Caki2 (cell line): ENCODE data around the gene TEAD1. TPM values are rescaled to one million over a fixed set of nuclear protein-coding genes. Genes with fewer than 3 reads are reported as not detected.
A peak's percentile ranks its signal among the peaks of the same experiment; 100 is the strongest.

Experiments used
- DNase-seq: peaks from one replicate; pipeline ENCODE4 v3.0.0-alpha.2; 2015; ENCODE audit warnings: low read depth
- in situ Hi-C: cut with HindIII; loops from 2 replicates; pipeline ENCODE4 v1.10.0; 2016; ENCODE audit warnings: low sequenced_read_pairs, low pct_unique_long_range_greater_than_20kb, mixed read lengths
- total RNA-seq: library from RNA; depleted of rRNA; stranded (reverse); fragments of >200 nt; shearing (Covaris generic); gene quantifications from 2 replicates; pipeline ENCODE4 v1.2.3, GENCODE V29; 2014; ENCODE audit warnings: low replicate concordance

TEAD1 gene
- total RNA-seq, 1 experiment from 2014 or later: 26.0 TPM

DNA sequence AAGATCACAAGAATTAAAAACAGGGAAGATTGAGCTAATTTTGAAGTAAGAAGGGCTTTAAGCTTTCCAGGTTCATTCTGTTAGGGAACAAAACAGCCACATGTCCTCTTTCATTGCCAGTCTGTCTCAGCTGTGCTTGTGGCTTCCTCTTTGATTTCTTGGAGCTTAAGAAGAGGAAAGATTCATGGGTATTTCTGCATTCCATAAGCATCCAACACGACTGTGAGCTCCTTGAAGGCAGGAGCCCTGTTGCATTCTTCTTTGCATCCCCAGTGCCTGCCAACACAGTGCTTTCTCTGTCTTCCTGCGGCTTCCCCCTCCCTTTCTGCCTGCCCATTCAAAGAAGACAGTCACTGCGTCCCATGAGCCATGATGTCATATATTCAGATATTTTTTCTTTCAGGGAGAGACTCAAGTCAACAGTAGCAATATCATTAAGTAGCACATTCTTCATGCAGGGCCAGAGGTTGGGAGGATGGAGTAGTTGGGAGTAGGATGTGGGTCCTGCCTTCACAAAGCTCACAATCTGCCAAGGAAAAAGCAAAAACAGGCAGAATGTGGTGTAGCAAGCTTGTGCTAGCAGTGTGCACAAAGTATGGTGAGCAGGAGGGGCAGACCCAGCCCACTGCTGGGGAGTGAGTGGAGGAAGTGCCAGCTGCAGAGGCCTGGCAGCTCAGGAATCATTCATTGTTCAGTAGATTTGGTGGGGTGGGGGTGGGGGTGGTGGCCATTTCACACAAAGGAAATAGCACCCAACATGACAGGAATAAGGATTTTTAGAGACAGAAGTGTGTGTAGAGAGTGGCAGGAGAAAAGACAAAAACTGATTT lies 172.8 kb downstream of the TEAD1 start:
- no peak for DNase-seq
- in situ Hi-C loops: no loop called here

DNA sequence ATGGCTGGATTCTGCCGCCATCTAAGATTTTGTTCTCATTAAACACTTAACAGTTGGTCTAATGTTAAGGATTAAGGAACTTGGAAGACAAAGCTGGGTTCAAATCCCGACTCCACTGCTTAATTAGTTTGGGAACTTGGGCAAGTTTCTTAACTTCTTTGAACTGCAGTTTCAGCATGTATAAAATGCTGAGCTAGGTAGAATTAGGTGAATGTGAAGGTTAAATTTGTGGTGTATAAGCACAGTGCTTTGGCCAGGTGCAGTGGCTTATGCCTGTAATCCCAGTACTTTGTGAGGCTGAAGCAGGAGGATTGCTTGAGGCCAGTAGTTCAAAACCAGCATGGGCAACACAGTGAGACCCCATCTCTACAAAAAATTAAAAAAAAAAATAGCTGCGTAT lies 174.2 kb downstream of the TEAD1 start:
- in situ Hi-C loops: no loop called here
- no peak for DNase-seq

DNA sequence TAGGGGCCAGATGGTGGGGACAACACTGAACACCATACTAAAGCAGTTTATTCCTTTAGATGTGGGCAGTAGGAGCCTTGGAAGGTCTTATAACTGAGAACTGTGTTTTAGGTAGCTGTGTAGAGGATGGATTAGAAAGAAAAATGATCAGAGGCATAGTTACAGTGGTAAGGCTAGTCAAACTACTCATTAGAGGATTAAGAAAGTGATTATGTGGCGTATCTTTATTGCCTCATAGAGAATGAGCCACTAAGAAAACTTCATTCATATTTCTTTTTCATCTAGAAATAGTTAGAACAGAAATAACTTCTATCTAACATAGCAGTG lies 179.1 kb downstream of the TEAD1 start:
- in situ Hi-C loops: no loop called here
- no peak for DNase-seq

DNA sequence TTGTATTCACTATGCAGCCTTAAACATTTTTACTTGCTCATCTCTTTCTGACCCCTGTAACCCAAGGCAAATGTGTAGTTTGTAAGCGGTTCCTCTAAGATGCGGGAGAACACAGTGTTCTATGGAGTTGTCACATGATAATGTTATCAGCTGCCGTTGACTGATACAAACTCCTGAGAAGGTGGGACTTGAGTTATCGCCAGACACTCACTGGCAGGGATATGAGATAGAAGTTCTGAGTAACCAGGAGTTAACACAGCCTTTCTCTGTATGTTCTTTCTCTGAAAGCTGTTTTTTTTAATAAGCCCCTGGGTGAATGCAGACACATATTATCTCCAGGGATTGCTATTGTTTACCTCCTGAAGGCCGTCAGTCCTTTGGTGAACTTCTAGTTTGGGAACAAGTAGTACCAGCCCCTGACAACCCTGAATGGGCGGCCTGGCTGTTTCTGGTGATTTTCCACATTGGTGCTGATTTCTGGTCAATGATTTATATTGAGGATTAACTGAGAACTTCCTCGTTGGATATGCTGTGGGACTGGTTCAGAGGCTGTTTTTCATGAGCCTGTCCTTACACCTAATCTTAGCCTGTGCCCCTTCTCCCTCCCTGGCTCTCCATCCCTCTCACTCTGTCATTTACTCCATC lies 179.6 kb downstream of the TEAD1 start:
- in situ Hi-C loops: no loop called here
- DNase-seq: no peak

DNA sequence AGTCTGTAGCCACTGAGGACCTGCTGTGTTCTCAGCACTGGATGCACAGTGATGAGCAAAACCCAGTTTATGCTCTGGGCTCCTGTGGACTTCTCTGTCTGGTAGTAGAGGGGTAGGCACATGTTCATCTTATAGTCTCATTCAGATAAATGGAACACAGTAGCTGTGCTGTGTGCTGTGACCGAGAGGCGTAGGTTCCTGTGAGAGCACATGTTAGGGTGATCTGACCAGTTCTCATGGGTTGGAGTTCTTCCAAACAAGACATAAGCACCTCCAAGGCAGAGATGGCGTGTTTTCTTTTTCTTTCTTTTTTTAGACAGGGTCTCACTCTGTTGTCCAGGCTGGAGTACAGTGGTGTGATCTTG lies 180.1 kb downstream of the TEAD1 start:
- DNase-seq: no peak
- in situ Hi-C loops: no loop called here

DNA sequence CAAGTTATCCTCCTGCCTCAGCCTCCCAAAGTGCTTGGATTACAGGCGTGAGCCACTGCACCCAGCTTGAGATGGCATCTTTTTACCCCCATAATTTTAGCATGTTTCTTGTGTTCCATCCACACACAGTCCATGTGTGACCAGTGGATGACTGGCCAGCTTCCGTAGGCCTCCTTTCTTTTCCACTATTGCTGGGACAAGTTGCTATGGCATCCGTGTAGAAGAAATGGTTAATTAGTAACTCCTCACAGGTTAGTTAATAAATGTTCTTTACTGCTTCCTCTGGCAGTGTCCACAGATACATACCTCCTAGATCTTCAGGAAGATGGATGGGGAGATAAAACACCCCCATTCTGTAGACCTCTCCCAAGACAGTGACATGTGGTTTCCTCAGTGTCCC lies 180.6 kb downstream of the TEAD1 start:
- DNase-seq: peak; percentile 80
- in situ Hi-C loops: no loop called here

DNA sequence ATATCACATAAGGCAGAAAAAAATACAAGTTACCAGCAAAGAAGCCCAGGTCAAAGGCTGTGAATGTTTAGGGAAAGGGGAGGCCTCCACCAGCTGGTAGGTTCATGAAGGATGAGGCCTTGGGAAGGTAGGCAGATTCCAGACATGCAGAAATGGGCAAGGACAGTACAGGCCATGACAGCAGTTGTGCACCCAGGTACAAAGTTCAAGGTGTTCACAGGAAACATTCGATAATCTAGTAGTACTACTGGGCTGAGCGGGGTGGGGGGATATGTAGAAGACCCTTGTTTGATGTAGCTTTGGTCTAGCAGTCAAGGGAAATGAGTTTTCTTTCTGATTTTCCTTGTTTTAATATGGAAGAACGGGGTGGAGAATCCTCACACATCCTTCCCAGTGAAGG lies 182.1 kb downstream of the TEAD1 start:
- in situ Hi-C loops: no loop called here
- no peak for DNase-seq

DNA sequence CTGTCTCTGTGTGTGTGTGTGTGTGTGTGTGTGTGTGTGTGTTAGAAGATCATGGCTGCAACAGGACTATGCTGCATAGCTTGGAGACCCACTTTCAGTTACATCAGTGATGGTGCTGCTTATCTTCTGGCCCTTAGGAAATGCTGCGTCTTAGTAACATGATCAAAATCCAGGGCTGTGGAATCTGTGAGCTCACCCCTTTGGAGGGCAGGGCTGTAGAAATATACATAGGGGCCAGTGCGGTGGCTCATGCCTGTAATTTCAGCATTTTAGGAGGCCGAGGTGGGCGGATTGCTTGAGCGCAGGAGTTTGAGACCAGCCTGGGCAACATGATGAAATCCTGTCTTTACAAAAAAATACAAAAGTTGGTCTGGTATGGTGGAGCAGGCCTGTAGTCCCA lies 183.4 kb downstream of the TEAD1 start:
- in situ Hi-C loops: no loop called here
- DNase-seq: no peak

DNA sequence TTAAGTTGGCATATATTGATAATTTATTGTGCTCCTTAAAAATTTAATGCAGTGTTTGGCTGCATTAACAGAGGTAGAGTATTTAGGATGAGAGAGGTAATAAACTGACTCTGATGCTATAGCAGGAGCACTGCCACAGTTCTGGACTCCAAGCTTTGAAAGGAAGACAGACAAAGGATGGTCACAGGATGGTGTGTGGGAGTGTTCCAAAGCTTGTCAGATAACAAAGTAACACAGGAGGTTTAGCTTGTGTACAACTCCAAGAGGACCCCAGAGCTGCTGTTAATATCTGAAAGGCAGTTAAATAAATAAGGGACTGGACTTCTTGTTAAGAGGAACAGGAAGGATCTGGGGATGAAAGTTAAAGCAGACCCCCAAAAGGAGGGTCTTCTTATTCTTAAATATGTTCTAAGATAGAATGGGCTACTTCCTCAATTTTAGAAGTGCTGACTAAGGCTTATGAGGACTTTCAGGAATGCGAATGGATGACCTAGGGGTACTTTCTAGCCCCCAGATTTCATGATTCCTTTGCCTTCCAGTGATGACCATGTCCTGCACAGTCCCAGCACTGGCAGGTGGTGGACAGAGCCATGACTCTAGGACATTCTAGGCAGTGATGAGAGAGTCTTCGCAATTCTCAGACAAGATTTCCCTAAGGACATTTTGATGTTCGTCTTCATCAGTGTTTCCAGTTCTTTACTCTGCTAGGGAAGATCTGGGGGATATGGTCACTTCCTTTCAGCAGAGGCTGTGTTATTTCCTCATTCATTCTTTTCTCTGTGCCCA lies 185.8 kb downstream of the TEAD1 start:
- DNase-seq: no peak
- in situ Hi-C loops: no loop called here

DNA sequence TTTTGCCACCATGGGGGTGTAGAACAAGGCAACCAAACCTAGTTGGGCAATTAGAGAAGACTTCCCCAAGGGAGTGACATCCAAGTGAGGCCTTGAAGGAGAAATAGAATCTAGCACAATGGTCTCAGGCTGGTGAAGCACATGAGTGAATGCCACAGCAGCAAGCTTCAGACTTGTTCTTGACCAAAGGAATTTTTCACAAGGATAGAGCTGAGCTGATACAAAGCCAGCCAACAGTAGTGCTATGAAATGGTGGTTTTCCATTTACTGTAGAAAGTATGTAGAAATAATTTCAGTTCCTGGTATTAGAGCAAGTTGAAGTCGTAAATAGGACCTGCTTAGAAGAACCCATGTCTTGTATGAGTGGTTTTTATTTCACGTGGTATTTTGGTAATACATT lies 186.6 kb downstream of the TEAD1 start:
- DNase-seq: no peak
- in situ Hi-C loops: no loop called here

DNA sequence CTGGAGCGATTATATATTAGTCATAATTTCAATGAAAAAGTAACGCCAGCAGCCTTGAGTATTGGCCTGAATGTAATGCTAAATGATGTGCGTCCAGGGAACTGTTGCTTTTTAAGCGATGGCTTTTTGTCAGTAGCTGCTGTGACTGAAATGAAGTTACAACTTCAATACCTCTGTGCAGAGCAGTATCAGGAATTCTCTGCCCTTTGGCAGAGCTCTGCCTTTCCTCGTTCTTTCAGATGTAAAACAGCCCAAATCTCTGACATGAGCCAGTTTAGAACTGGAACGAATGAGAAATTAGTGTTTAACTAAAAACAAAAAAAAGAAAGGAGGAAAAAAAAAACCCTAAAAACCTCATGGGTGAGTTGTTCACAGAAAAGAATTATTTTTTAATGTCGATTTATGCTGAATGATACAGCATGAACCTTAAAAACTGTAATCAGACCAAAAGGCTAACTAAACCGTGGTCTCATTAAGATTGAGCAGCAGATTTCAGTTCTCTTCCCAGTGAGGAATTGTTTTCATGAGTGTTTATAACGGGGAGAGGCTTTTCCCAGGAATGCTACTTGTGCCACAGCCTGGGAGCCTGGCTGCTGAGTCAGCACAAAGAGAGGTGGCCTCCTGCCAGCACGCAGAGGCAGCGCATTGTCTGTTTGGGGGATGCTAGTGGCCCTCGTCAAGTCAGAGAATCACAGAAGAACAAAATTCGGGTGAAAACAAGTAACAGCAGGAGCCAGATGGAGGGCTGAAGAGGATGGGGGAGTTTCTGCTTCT lies 188.7 kb downstream of the TEAD1 start:
- no peak for DNase-seq
- in situ Hi-C loops: no loop called here

DNA sequence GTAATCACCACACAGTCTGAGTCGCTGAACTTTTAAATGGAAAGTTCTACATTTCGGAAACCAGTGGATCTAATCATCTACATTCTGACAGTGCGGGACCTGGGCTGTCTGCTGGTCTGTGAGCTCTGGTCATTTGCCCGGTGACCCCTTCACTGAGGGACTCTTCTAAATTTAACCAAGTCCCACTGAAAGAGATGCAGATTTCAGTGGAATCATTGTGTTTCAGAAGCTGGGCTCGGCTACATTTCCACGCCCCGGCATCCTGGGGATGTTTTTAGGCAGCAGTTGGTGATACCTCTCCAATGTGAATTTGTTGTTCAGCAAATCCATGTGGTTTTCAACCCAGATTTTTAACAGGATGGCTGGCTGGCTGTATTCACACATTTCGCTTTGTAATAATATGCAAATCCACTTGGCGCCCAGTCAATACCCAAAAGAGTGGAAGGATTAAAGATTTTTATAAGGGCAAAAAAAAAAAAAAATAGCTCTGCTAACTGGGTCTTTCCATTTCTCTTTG lies 189.4 kb downstream of the TEAD1 start:
- DNase-seq: no peak
- in situ Hi-C loops: no loop called here

DNA sequence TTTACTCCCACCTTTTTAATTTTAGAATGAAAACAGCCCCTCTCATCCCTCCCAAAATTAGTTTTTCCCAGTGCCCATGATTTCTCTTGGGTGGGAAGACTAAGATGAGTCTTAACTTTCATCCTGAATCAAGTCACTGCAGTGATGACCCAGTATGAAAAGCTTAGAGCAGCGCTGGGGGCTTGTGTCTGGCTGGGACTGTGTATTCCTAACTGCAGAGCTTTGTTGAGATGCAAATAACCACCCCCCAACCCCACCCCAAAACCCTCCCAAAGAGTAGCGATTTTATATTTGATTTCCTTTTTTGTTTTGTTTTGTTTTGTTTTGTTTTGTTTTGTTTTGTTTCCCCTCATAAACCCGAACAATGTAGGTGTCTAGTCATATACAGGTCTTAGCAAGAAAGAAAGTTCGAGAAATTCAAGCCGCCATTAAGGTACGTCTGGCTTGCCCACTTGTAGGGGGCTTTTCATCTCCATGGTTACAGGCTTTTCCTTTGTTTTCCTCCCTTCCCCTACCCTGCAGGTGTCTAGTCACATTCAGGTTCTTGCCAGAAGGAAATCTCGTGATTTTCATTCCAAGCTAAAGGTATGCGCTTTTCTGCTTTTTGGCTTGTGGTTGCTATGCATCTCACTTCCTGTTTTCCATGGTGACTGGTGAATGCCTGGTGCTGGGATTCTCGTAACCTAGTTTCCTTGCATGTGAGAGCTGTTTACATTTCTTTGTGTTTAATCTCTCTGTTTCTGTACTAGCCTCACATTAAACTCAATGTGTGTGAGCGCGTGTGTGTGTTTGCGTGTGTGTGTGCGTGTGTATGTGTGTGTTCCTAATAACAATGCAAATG lies 190.3 kb downstream of the TEAD1 start:
- in situ Hi-C loops: no loop called here

DNA sequence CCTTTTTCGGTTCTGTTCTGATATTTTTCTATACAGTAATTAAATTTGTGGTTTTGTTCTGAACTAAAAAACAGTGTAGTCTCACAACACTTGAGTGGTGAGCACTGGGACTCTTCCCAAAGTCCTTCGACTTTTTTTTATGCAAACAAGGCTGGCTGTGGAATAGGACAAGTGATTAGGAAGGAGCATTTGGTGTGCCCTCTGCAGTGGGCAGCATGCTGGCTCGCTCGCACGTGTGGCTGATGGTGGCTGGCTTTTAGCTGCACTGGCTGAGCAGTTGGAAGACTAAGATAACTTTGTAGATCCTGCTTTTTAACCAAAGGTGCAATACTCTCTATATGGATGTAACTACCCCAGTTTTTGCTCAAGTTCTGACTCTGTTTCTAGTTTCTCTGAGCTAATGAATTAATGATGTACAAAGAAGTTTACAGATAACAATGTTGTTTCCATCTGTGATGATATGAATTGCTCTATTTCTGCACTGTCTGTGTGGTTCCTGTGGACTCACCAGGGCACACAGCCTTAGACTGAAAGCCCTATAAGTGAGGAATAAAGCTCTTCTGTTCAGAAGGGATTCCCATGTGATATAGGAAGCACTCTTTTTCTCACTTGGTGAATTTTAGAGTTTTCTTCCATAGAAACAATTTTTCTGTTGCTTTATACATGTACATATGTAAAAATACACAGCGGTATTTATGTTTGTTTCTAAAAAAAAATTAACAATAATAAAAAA lies 191.8 kb downstream of the TEAD1 start:
- DNase-seq: no peak
- in situ Hi-C loops: no loop called here

More for the DNA sequence above, 190.3 kb downstream of the TEAD1 start:
- DNase-seq: no peak

DNA sequence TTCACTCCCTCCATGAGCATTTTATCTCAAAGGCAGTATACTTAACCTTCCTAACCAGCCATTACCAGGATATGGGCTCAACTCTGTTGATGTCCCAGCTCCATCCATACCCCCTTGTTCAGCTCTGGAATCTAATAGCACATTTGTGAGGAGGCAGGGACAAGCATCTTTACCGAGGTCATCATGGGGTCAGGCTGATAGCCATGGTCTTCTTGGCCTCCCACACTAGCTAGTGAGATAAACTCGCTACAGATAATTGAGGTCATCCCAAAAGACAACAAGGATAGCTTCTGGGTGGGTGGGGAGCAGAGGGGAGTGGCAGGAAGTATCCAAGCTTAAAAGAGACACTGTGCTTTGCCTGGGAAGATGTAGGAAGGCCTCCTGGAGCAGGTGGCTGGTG lies 193.3 kb downstream of the TEAD1 start:
- in situ Hi-C loops: no loop called here
- DNase-seq: no peak

DNA sequence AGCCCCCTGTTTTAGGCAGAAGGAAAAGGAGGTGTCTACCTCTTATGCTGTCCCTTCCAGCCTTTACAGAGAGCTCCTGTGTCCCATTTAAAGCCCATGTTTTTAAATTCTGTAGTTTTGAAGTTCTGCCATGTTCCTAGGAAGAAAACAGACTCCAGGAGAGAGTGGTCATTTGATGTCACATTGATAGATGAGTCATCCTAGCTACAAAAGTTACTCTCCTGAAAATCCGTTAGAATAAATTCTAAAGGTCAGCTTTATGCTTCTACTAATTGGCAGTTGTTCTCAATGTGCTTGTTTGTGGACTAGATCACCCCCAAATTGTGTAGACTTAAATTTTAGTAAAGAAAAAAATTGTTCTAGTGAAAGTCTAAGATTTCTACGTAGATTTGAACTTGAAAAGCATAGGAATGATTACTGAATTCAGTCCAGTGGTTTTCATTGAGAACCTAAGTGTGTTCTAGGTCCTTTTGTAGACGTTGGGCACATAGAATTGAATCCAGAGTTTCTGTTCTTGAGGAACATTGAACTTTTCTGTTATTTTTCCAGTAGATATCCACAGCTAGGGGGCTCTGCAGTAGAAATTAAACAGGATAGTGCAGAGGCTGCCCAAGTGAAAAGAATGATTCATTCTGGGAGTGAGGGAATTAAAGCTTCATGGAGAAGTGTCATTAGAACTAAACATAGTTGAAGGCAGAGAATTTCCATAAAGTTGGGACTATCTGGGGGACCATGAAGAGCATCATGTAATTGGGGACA lies 194.3 kb downstream of the TEAD1 start:
- in situ Hi-C loops: no loop called here
- no peak for DNase-seq
